Hepatic stellate cell (primary cell): ENCODE results near the gene DCBLD2.

Experiments
- DNase-seq: peaks from one replicate; pipeline ENCODE4 v3.0.0; 2011; ENCODE audit warnings: low spot score

DCBLD2 gene

GRCh38 chr3:98901392-98902350, at the start of gene DCBLD2:
Gene DCBLD2, minus strand, starts transcription at chr3:98901695. Its CDS starts 369 bp downstream, at chr3:98901326.
- DNase-seq, result peak; percentile 99

- DNase-seq, result no peak
Measured at GRCh38 chr3:98945666-98946065, 44.2 kb upstream of the DCBLD2 start.

- DNase-seq, result no peak
Measured at GRCh38 chr3:98945101-98945524, 43.6 kb upstream of the DCBLD2 start.

- no peak for DNase-seq
Measured at GRCh38 chr3:98930413-98930812, 28.9 kb upstream of the DCBLD2 start.

- DNase-seq, result no peak
Measured at GRCh38 chr3:98921957-98922356, 20.5 kb upstream of the DCBLD2 start.

GRCh38 chr3:98920166-98920565, 18.7 kb upstream of the DCBLD2 start:
- DNase-seq, result no peak

GRCh38 chr3:98918586-98918985, 17.1 kb upstream of the DCBLD2 start:
- no peak for DNase-seq

GRCh38 chr3:98917608-98918007, 16.1 kb upstream of the DCBLD2 start:
- no peak for DNase-seq

- DNase-seq, result no peak
Measured at GRCh38 chr3:98914210-98915080, 12.9 kb upstream of the DCBLD2 start.

GRCh38 chr3:98912448-98912847, 11.0 kb upstream of the DCBLD2 start:
- no peak for DNase-seq

- peak; percentile 75 for DNase-seq
Measured at GRCh38 chr3:98906230-98906629, 4.7 kb upstream of the DCBLD2 start.

- DNase-seq, result no peak
Measured at GRCh38 chr3:98903705-98904481, 2.4 kb upstream of the DCBLD2 start.

GRCh38 chr3:98903099-98903498, 1.6 kb upstream of the DCBLD2 start:
- DNase-seq, result no peak

- no peak for DNase-seq
Measured at GRCh38 chr3:98902351-98902740, 851 bp upstream of the DCBLD2 start.

GRCh38 chr3:98901119-98901391, 440 bp downstream of the DCBLD2 start:
- DNase-seq, result peak; percentile 45

- no peak for DNase-seq
Measured at GRCh38 chr3:98900265-98901118, 1.0 kb downstream of the DCBLD2 start.

GRCh38 chr3:98897701-98898100, 3.8 kb downstream of the DCBLD2 start:
- DNase-seq, result no peak

GRCh38 chr3:98894791-98895576, 6.5 kb downstream of the DCBLD2 start:
- no peak for DNase-seq

- DNase-seq, result no peak
Measured at GRCh38 chr3:98893740-98894139, 7.8 kb downstream of the DCBLD2 start.

GRCh38 chr3:98892263-98892662, 9.2 kb downstream of the DCBLD2 start:
- DNase-seq, result no peak
